Stomach (tissue), 9 donors: ENCODE data around the gene PRDM16. TPM values are rescaled to one million over a fixed set of nuclear protein-coding genes. Genes with fewer than 3 reads are reported as not detected.

ENCODE experiments used
- DNase-seq, 2 donors: peaks; one replicate each; pipeline versions ENCODE4 v3.0.0 to v3.0.0-alpha.2; 2013 to 2019
- H3K27ac ChIP-seq, 5 donors: fragments of 200-600 bp in 4 of 5; sonication (generic) in 4 of 5; one replicate each; pipeline ENCODE4 v1.5.1; 2013 to 2019; ENCODE audit warnings: mild to moderate bottlenecking in 1 of 5, moderate library complexity in 1 of 5
- H3K27me3 ChIP-seq, 3 donors: fragments of 200-600 bp; sonication (generic); one replicate each; pipeline ENCODE4 v1.5.1; 2017 to 2019; ENCODE audit warnings: mixed run types in 1 of 3
- H3K36me3 ChIP-seq, 4 donors: fragments of 200-600 bp; sonication (generic); 1 replicate in 3 of 4; 2 replicates in 1 of 4; pipeline ENCODE4 v1.5.1; 2016 to 2019
- H3K4me1 ChIP-seq, 4 donors: fragments of 200-600 bp; sonication (generic); one replicate each; pipeline ENCODE4 v1.5.1; 2016 to 2019
- H3K4me3 ChIP-seq, 4 donors: fragments of 200-600 bp; sonication (generic) in 3 of 4; one replicate each; pipeline ENCODE4 v1.5.1; 2016 to 2019; ENCODE audit warnings: mild to moderate bottlenecking in 1 of 4
- H3K9me3 ChIP-seq, 4 donors: fragments of 200-600 bp; sonication (generic); one replicate each; pipeline ENCODE4 v1.5.1; 2016 to 2019
- EP300 ChIP-seq: sonication (generic); formaldehyde crosslinking; IDR thresholded peaks from one replicate; pipeline ENCODE4 v1.6.1; 2017; ENCODE audit warnings: antibody characterized with exemption
- POLR2A ChIP-seq, 4 donors: fragments of 450-650 bp; IDR thresholded peaks; one replicate each; pipeline ENCODE4 v1.6.1; 2016; ENCODE audit warnings: antibody characterized with exemption in 4 of 4, control low read depth in 2 of 4, mild to moderate bottlenecking in 1 of 4, moderate library complexity in 1 of 4
- POLR2AphosphoS5 ChIP-seq, 3 donors: sonication (generic); formaldehyde crosslinking; IDR thresholded peaks; one replicate each; pipeline ENCODE4 v1.6.1; 2016; ENCODE audit warnings: antibody characterized with exemption in 3 of 3
- WGBS, 5 donors: extraction: QIAGEN DNeasy Blood & Tissue Kit in 3 of 5; methylation state at CpG; one replicate each; pipeline versions ENCODE4 v1.1.5 to v1.1.7; 2013 to 2018; 5-methylcytosine and 5-hydroxymethylcytosine counted together
- intact Hi-C: fragments of 100-400 bp; cut with DNase I; formaldehyde crosslinking; loops from one replicate; pipeline ENCODE4 v1.15.1; 2023; ENCODE audit warnings: low total_unique reads
- polyA plus RNA-seq, 3 donors: library from polyadenylated mRNA; stranded (reverse); fragments of 200-250 nt; gene quantifications; one replicate each; pipeline ENCODE4 v1.2.3, GENCODE V29; 2013
- total RNA-seq, 5 donors: library from RNA; depleted of rRNA; stranded (reverse); fragments of >200 nt; gene quantifications; one replicate each; pipeline versions ENCODE4 v1.1.0 to v1.2.3, GENCODE V29; 2014 to 2016
- TF ChIP-seq, protein P1 (sequence below), 7 experiments: fragments of 450-650 bp in 4 of 7; fragments of 200-600 bp in 3 of 7; sonication (generic) in 3 of 7; IDR thresholded peaks; one replicate each; pipeline ENCODE4 v1.5.1; 2016 to 2019; ENCODE audit warnings: antibody characterized with exemption in 7 of 7, control low read depth in 2 of 7, mild to moderate bottlenecking in 1 of 7
- donor health status: healthy with polysubstance abuse.
- donor health status: Bipolar disorder and iron deficiency.
- donor health status: healthy.

The PRDM16 gene
- total and polyA plus RNA-seq, 8 donors = 0.29 to 222 (median 15.8) TPM

DNA sequence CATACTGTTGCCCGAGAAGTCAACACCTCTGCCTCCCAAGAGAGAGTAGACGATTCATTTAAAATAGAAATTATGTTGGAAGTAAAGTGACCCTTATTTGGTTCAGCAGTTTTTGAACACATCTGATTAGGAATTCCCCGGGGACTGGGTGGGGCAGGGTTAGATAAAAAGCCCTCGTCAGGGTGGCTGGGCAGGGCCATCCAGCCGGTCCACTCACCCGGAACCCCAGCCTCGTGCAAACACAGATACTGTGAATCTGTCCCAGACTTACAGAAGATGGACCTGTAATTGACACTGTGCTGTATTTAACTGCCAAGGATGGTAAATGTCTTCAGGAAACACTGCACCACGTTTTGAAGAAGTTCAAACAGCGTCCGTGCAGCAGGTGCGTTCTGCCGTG lies 63.7 kb downstream of the PRDM16 start:
- TF ChIP-seq, protein P1, sequence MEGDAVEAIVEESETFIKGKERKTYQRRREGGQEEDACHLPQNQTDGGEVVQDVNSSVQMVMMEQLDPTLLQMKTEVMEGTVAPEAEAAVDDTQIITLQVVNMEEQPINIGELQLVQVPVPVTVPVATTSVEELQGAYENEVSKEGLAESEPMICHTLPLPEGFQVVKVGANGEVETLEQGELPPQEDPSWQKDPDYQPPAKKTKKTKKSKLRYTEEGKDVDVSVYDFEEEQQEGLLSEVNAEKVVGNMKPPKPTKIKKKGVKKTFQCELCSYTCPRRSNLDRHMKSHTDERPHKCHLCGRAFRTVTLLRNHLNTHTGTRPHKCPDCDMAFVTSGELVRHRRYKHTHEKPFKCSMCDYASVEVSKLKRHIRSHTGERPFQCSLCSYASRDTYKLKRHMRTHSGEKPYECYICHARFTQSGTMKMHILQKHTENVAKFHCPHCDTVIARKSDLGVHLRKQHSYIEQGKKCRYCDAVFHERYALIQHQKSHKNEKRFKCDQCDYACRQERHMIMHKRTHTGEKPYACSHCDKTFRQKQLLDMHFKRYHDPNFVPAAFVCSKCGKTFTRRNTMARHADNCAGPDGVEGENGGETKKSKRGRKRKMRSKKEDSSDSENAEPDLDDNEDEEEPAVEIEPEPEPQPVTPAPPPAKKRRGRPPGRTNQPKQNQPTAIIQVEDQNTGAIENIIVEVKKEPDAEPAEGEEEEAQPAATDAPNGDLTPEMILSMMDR (IDR thresholded peaks at IDR 0.05) = no peak
- peak in 1 of 3 donors; percentile 11 for TF ChIP-seq POLR2AphosphoS5 (IDR thresholded peaks at IDR 0.05)
- TF ChIP-seq EP300 = no peak
- intact Hi-C loops = no loop called here
- H3K36me3 ChIP-seq = no peaks in the 10 kb centered on the region
- DNase-seq = peak in 1 of 2 donors; percentile 56
- H3K27ac ChIP-seq = peak overlapping the region; percentile 86 to 95 (median 87)
- no peaks in the 10 kb centered on the region for H3K9me3 ChIP-seq
- H3K27me3 ChIP-seq = peaks cover 0 to 13% (median 0%) of the 10 kb centered on the region in 3 donors
- peaks cover 38 to 86% (median 77%) of the 10 kb centered on the region in 4 donors for H3K4me1 ChIP-seq
- no peak overlapping the region for H3K4me3 ChIP-seq
- 26 to 56% (median 48%) methylated on average over 12 of the region's 12 CpGs for WGBS, 5 donors

DNA sequence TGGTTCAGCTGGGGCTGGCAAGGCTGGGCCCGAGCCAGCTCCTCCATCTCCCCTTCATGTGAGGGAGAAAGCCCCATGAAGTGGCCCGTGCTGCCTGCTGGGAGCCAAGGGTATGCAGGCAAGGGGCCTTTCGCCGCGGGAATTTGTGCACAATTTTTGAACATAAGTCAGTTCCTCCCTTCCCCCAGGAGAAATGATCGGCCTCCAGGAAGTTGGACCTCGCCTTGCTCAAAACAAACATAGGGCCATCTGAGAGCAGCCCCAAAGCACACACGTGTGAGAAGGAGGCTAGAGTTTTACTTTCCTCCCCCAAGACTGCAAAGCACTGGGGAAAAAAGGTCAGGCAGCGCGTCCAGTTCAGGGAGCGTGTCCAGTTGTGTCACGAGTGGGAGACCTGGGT lies 64.7 kb downstream of the PRDM16 start:
- H3K9me3 ChIP-seq = no peaks in the 10 kb centered on the region
- peaks cover 35 to 78% (median 70%) of the 10 kb centered on the region in 4 donors for H3K4me1 ChIP-seq
- peak; percentile 78 to 81 for DNase-seq
- no peak for TF ChIP-seq POLR2A (IDR thresholded peaks at IDR 0.05)
- TF ChIP-seq, protein P1 (IDR thresholded peaks at IDR 0.05) = no peak
- TF ChIP-seq POLR2AphosphoS5 (IDR thresholded peaks at IDR 0.05) = peak in 2 of 3 donors; percentile 68 to 74
- peak overlapping the region in 1 of 4 donors; percentile 31 for H3K4me3 ChIP-seq
- WGBS, 5 donors = 19 to 44% (median 36%) methylated on average over 7 to 12 of the region's 12 CpGs
- H3K27ac ChIP-seq = peak overlapping the region; percentile 86 to 95 (median 87)
- intact Hi-C loops = no loop called here
- H3K27me3 ChIP-seq = peaks cover 0 to 22% (median 0%) of the 10 kb centered on the region in 3 donors
- no peaks in the 10 kb centered on the region for H3K36me3 ChIP-seq

DNA sequence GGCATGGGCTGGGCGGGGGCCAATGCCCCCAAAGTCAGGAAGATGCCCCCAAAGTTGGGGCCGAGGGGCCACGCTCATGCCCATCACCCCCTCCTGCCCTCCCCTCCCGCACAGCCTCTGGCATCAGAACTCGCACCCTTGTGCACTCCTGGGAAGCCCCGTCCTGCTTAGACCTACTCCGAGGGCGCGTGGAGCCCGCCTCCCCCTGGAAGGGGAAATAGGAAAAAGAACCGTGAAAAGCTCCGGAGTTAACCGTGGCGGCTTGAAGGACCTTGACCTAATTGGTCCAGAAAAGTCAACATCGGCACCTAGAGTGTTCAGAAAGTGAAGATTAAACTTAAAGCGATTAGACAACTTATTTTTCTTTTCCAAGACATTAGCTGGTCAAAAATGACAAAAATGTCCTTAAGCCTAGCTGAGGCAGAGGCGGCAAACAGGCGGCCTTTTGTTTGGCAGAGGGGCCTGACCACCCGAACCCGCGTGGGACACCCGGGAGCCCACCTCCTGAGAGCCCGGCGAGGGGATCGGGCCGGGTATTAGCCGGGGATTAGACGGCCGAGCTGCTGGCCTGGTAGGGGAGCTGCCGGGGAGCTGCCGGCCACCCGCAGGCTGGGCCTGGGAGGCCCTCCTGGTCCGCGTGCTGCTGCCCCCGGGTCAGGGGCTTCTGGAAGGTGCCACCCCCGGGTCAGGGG lies 65.5 kb downstream of the PRDM16 start:
- Histone ChIP-seq H3K4me3 (peak overlapping the region in 1 of 4 donors; percentile 31), H3K27ac (peak overlapping the region; percentile 86 to 95 (median 87)), H3K36me3 (no peaks in the 10 kb centered on the region), H3K4me1 (peaks cover 41 to 80% (median 71%) of the 10 kb centered on the region in 4 donors), H3K9me3 (no peaks in the 10 kb centered on the region), H3K27me3 (peaks cover 0 to 30% (median 0%) of the 10 kb centered on the region in 3 donors)
- TF ChIP-seq, protein P1 (IDR thresholded peaks at IDR 0.05) = no peak
- TF ChIP-seq POLR2AphosphoS5 (IDR thresholded peaks at IDR 0.05) (peak in 1 of 3 donors; percentile 17), EP300 (no peak), POLR2A (IDR thresholded peaks at IDR 0.05) (no peak)
- 37 to 71% (median 54%) methylated on average over 29 to 36 of the region's 36 CpGs for WGBS, 5 donors
- DNase-seq = peak; percentile 50 to 71
- intact Hi-C loops = no loop called here

DNA sequence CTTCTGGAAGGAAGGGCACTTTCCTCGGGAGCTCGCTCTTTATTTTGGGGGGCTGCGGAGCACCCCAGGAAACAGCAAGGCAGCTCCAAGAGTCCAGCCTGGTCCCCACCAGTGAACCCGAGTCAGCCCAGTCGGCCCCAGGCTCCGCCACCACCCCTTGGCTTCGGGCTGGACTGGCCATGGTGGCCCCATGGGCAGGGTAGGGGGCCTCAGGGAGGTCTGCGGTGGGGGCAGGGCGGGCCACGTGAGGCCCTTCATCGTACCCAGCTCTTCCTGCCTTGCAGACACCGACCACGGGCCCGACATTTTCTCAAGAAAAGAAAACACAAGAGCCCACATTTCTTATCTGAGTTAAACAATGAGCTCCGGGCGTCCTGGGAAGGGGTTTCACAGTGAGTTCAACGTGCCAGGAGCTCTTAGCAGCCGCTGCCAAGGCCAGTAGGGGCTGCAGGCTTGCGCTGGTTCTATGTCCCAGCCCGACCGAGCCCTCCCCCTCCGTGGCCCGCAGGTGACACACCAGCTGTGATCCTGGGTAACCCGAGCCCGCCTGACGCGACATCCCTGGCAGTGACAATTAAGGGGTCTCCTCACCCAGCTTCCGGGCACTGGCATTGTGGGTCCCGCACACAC lies 66.2 kb downstream of the PRDM16 start:
- intact Hi-C loops = no loop called here
- Histone ChIP-seq H3K4me3 (peak overlapping the region in 1 of 4 donors; percentile 31), H3K27ac (peak overlapping the region; percentile 86 to 95 (median 87)), H3K9me3 (no peaks in the 10 kb centered on the region), H3K36me3 (no peaks in the 10 kb centered on the region), H3K4me1 (peaks cover 41 to 80% (median 72%) of the 10 kb centered on the region in 4 donors), H3K27me3 (peaks cover 0 to 31% (median 0%) of the 10 kb centered on the region in 3 donors)
- TF ChIP-seq EP300 (no peak), POLR2AphosphoS5 (IDR thresholded peaks at IDR 0.05) (peak in 2 of 3 donors; percentile 8 to 10)
- TF ChIP-seq, protein P1 (IDR thresholded peaks at IDR 0.05) = no peak
- 24 to 41% (median 32%) methylated on average over 22 to 29 of the region's 29 CpGs for WGBS, 5 donors
- DNase-seq = peak; percentile 82 to 87
